HPDE6-E6E7 (cell line): Measurements from ENCODE around the gene PITHD1.
"Not testable (repeated sequence)": the region's sequence is repeated elsewhere in the genome, so short reads cannot be mapped to it uniquely, and the experiment has no call there.

Experiments used
- DNase-seq: peaks from one replicate; pipeline ENCODE4 v3.0.0; 2011; ENCODE audit warnings: missing footprints; ENCODE audit errors: extremely low spot score

Gene PITHD1

DNA sequence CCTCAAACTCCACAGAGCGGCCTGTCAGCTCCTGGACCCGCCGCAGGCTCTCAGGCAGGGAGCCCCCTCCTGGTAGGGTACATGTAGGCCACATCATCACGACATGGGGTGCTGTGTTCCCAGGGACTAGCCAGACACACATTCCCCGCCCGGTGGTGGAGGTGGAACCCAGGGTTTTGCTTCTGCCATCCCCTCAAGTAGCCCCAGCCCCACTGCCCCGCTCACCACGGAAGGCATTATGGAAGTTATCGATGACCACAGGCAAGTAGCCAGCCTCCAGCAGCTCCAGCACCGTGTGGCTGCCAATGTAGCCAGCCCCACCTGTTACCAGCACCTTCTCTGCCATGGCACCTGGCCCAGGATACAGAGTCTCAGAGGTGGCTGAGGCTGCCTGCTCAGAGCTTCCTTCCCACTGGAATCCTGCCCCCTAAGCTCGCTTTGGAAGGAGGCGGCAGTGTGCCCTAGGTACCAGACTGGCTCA lies 20.5 kb downstream of the PITHD1 start:
- no peak for DNase-seq

DNA sequence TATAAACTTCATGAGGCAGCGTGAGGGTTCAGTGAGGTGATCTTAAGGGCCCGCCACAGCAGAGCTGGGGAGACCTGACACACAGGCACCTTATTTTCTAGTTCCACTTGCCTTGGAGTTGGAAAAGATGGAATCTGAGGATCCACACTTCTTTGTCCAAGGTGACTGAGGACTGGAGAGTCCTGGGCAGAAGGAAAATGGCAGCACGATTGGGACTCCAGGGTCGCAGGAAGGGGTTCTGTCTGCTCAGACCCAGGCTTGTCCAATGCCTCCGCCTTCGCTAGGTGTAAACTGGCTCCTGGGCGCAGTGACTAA lies 21.0 kb downstream of the PITHD1 start:
- DNase-seq: no peak

DNA sequence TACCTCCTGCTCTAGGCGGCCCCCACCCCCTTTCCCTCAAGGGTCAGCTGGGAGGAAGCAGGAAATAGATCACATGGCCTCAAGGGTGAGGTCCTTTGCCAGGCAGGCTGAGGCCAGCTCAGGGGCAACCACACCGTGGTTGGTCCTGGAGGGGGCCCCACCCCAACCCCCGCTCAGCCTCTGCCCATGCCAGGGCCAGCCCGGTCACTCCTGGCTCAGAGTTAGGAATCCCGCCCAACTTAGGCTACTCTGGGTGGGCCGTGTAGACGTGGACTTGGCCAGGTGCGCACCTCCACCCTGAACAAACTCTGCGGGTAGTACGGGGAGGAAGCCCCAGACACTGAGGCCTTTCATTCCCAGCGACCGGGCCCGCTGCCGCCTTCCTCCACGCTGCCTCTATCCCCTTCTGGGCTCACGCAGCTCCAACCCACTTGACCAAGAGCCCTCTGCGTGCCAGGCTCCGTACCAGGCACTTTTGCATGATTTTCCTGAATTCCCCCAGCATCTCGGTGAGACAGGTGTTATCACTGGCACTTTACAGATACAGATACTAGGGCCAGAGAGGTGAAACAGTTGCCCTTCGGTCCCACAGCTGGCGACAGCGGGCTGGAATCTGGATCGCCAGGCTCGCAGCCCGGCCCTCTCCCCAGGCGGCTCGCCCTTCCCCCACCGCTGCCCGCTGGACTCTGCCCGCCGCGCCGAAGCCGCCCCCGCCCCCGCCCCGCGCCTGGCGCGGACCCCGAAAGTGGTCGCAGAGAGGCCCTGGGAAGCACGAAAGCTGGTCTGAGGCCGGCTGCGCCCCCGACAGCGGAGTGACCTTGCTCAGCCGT lies 21.6 kb downstream of the PITHD1 start:
- DNase-seq: peak; percentile 97

DNA sequence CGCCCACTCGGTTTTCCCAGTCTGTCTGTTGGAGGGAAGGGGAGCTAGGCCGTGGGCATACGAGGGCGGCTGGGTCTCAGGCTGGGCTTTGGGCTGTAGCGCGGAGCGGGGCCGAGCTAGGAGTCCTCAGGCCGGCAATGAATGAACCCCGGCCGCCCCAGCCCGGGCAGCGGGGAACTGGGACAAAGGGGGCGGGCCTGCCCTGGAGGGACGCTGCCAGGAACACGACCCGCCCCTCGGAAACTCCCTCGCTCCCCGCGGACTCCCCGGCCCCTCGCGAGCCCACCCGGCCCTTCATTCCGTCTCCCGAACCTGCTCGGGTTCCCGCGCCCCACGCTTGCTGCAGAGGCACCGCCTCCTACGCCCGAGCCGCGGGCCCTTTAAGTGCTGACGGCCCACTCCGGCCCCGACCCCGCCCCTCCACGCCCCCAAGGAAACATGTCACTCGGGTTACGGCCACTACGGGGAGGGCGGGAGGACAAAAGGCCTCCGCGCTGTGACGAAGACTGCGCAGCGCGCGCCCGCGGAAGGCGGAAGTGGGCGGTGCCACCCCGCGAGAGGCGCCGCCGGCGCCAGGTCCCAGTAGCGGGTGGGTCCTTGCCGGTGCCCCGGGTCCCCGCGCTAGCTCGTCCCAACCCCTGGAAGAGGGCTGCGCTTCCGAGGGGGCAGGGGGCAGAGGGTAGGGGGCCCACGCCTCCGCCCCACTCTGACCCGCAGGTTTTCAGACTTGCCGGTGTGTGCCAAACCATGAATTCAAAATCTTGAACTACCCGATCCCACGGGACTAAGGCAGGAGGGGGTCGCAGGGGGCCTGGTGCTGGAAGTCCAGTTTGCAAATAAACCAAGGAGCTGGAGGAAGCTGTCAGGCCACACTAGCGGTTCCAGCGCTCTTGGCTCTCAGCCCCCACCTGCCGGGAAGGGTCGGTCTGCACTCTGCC lies 22.5 kb downstream of the PITHD1 start, which contains the start of gene GALE:
Gene GALE, minus strand, starts transcription at position 355 of the 938 bp plus-strand sequence. CDS start 1,747 bp downstream, outside the sequence.
- peak; percentile 91 for DNase-seq

DNA sequence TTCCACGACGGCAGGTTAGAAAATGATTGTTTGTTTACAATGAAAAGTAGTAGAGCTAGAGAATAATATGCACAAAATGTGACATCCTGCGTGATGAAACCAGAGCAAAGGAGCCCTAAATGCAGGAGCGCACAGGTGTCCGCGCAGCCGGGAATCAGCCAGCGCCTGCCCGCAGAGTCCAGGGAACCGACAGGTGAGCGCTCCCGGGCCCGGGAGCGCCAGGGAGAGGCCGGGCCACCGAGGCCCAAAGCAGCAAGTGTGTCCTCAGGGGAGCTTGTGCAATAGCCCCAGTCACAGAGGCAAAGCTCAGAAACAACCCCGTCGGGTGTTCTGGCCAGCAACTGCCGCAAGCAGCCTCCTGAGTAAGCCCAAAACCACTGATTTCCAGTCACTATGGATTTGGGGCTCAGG lies 23.1 kb downstream of the PITHD1 start:
- no peak for DNase-seq

DNA sequence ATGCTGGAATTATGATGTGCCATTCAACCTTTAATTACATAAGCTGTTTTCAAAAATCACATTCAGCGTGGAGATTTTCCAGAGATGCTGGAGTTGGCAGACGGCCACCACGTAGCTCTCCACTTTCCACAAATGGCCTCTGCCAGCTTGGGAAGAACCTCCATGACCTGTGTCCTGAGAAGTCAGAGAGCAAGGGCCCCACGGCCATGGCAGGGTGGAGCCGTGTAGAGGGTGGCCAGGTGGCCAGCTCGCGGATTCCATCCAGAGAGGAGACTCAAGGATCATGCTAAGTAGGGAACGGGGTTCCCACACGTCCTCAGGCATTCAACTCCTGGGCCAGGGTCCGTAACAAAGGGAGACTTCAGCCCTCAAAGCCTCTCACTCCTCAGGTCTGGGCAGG lies 23.7 kb downstream of the PITHD1 start:
- DNase-seq: no peak

DNA sequence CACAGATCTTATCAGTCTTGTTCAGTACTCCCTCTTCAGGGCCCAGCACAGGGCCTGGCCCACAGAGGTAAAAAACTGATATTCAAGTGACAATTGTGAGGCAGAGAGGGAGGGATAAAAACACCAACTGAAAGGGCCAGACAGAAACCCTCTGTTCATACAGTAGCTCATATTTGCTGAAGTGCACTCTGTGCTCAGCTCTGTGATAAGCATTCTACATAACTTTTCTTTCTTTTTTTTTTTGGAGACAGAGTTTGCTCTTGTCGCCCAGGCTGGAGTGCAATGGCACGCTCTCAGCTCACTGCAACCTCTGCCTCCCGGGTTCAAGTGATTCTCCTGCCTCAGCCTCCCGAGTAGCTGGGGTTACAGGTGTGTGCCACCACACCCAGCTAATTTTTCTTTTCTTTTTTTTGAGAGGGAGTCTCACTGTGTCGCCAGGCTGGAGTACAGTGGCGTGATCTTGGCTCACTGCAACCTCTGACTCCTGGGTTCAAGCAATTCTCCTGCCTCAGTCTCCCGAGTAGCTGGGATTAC lies 24.7 kb downstream of the PITHD1 start:
- not testable (repeated sequence) for DNase-seq

DNA sequence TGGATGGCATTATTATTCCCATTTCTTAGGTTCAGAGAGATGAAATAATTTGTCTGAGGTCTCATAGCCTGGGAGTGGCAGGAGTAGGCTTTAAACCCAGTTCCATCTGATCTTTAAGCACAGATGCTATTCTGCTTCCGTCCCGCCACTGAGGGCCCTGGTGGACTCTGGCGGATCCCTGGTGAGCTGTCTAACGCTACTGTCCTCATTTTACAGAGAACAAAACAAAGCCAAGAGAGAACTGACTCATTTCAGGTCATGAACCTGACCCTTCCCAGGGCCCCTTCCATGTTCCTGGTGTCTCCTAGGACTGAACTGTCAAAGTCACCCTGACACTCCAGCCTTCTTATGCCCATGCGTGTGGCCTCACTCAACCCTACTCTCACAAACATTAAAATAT lies 25.5 kb downstream of the PITHD1 start:
- DNase-seq: no peak

DNA sequence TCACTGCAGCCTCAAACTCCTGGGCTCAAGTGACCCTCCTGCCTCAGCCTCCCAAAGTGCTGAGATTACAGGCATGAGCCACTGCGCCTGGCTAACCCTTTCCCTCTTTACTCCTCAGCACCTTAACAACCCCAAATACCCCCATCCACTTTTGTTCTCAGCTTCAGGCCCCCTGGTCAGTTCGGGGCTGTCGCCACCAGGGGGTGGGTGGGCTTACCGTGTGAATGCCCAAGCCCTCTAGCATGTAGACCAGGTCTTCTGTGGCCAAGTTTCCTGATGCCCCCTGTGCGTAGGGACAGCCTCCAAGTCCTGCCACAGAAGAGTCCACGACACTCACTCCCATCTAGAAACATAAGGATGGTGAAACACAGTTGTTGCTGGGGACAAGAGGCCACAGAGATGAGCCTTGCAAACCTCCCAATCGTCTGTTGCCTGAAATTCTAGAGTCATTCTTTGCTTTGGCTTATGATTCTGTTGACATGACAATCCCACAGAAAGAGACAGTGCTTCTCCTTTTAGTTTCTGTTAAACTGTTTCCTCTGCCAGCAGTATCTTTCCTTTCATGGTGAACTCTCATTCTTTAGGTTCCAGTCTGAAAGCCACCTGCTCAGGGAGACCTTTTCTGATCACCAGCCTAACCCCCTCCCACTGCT lies 26.1 kb downstream of the PITHD1 start:
- no peak for DNase-seq

DNA sequence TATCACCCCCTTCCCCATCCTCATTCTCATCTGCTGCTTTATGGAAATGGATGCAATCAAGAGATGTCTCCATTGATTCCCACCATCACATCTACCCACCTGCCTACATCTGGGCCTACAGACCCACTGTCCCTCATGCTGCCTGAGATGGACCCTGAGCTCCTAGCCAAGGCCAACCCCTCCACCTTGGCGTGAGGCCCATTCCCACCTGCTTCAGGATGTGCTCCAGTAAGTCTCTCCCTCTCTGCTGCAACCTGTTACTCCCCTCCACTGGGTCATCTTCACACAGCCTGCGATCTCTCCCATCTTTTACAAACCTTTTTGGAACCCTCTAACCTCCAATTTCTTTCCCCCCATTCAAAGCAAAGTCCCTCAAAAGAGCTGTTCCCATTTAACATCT lies 26.8 kb downstream of the PITHD1 start:
- no peak for DNase-seq

DNA sequence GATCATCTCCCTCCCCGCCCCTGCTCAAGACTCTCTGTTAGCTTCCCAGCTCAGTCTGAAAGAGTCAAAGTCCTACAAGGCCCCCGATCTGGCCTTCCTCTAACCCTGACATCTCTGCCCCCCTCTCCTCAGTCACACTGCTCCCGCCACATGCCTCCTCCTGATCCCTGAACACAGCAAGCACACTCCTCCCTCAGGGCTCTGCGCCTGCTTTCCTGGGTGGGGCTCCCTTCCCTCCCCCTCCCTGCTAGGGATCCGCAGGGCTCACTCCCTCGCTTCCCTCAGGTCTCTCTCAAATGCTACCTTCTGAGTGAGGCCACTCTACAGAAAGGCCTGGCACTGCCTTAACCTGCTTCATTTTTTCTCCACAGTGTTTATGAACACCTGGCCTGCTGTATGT lies 28.1 kb downstream of the PITHD1 start:
- no peak for DNase-seq

DNA sequence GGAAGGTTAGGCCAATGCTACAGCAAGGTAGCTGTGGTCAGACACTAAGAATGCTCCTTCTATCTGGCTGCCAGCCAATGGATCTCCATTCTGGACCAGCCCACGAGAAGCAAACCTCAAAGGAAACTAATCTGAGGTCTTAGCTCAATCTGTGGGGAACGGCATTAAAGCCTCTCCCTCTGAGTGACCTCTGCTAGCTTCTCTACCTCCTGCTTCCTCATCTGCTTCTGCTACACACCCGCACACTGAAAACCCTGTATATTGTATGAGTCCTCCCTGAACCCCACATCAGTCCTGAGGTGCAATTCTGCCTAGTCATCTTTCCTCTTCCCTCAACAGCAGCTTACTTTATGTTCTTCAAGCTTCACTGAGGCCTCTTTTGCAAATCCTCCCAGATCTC lies 29.2 kb downstream of the PITHD1 start:
- no peak for DNase-seq

DNA sequence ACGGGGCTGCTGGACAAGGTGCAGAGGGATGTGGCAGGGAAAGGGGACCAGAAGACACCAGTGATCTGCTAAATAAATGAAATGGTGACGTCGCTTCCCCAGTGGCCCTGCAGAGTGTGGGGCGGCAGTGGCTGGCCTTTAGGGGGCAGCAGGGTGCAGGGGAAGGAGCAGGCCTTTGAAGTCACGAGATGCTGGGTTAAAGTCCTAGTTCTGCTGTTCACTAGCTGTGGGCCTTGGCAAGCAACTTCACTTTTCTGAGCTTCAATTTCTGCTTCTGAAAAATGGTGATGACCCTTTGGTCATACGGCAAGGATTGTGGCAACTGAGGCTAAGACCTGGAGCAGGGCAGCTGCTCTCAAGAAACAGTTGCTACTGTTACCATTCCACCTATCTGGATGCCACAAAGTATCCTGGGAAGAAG lies 31.5 kb downstream of the PITHD1 start:
- DNase-seq: peak; percentile 75

DNA sequence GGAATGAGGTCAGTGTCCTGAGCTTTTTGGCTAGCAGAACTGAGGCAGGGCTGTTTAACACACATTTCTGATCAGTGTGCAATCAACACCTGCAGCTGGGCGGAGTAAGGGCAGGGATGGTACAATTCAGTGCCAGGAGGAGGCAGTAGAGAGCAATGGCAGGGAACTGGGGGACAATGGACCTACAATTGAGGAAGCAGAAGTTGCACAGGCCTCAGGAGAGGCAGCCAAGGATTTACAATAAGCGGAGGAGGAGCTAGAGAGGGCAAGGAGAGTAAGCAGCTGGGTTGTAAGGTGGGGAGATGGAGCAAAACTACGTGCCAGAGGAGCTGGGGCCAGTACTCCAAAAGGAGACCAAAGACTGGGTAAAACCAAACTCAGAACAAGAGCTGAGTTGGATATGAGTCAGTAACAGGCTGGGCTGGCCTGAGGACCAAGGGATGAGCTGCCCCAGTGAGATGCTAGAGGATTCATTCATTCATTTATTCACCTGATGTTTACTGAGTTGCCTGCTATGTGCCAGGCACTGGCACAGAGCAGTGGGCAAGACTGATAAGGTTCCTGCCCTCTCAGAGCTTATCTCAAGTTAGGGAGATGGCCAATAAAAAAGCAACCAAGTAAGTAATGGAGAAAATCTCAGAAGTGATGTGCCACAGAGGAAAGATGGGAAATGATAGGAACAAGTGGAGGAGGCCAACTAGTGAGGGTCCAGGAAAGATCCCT lies 32.8 kb downstream of the PITHD1 start:
- DNase-seq: no peak

DNA sequence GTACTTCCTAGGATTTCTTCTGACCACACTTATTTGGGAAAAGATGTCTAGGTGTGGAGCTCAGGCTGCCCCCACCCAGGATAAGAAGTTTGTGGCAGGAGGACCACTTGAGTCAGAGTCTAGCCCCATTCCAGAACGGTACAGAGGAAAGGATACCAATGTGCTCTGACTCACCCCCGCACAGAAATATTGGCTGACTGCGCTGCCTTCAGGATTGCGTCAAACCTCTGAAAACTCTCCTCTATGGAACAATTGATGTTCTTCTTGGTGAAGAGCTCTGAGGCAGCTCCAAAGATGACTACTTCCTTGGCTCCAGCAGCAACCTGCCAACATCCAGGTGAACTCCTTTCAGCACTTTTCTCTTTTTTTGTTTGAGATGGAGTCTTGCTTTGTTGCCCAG lies 35.8 kb downstream of the PITHD1 start:
- DNase-seq: no peak

DNA sequence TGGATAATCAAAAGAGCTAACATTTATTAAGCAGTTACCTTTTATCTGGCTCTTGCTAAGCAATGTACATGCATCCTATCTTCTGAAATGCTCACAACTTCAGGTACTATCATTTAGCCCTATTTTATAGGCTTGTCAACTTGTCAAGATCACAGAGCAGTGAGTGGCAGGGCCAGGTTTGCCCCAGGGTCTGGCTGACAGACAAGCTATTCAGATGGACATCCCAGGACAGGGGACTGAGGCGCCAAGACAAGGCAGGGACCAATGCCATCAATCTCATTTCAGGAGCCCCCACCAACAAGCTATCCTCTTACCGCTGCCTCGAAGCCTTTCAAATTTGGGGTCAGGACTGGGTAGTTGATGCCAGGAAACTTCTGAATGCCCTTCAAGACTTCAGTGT lies 38.1 kb downstream of the PITHD1 start:
- DNase-seq: no peak

DNA sequence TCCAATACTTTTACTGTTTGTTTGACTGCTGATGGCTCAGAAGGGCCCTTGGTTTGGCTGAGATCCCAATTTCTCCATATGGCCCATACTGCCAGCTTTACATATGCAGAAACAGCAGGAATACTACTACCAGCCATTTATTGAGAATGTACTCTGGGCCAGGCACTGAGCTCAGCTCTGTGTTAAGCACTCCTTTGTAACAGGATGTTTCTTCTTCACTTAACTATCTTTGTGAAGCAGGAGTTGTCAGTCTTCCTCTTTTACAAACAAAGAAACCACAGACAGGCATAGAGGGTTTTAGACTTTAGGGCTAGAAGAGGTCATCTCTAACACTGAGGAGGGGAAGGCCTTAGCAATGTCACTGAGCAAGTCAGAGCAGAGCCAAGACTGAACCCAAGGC lies 38.7 kb downstream of the PITHD1 start:
- DNase-seq: no peak

DNA sequence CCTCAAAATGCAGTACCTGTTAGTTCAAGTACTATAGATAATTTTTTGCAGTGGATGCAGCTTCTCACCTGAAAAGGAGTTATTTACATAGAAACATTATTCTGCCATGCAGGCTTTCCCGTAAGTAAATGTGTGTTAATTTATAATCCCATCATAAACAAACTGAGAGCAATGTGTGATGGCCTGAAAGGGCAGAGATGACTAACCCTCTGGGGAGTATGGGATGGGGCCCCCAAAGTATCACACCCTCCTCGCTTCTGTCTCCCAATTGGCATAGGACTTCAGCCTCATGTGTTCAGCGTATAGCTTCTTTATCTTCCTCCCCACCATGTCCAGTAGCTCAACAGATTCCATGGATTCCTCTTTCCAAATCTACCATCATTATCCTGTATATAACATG lies 39.4 kb downstream of the PITHD1 start:
- no peak for DNase-seq

DNA sequence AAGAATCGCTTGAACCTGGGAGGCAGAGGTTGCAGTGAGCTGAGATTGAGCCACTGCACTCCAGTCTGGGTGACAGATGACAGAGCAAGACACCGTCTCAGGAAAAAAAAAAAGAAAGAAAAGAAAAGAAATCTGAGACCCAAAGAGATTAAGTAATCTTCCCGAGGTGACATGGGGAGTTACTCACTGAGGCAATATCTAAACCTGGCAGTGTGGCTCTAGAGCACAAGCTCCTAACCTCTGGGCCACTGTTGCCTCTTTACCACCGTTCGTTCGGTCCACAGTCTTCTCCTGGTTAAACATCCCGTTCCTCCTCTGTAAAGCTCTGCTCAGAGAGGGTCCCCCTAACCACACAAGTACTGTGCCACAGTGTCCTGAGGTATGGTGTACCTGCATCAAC lies 45.5 kb downstream of the PITHD1 start:
- DNase-seq: no peak

DNA sequence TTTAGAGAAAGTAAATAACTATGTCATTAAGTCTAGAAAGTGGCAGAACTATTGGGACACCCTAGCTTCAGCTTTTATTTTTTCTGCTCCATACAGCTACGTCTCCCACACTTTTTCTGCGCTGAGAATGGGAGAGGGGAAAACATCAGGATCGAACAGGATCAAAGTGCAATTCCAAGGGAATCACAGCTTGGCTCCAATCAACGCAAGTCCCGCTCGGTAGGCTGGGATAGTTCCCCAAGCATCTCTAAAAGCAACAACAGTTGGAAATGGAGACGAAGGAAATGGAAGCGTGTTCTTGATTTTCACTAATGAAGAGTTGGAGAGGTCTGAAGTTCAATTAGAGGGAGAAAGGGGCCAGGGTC lies 46.5 kb downstream of the PITHD1 start:
- DNase-seq: no peak

DNA sequence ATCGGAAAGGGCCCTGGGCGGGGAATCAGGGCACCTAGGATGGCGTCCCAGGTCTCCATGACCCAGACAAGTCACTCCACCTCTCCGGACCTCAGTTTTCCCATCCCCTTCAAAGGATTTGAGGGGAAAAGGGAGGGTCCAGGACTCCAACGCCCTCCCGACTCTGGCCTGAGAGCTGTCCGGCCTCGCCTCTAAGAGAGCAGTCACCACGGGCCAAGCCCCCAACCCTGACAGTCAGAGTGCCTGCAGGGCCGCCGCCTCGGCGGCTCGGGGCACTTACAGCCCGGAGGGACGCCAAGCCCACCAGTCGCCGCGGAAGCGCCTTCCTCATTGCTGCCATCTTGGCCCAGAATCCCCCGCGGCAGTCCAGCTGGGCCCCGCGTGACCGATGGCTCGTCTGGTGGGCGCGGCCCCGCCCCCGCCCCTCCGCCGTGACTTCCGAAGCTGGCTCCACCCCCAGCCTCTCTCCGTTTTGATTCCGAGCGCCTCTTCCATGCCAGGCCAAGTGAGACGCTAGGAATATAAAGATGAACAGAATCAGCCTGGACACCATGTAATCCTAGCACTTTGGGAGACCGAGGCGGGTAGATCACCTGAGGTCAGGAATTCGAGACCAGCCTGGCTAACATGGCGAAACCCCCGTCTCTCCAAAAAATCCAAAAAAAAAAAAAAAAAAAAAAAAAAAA lies 47.0 kb downstream of the PITHD1 start, which contains the start of gene HMGCL:
Gene HMGCL, minus strand, starts transcription at position 354 of the 686 bp plus-strand sequence. Its CDS starts 14 bp downstream, at position 340.
- DNase-seq: peak; percentile 89
